ENCODE results near the gene DNAH12.
"Not testable (repeated sequence)": the region's sequence is repeated elsewhere in the genome, so short reads cannot be mapped to it uniquely, and the experiment has no call there.

Gene DNAH12

GRCh38 chr3:57370341-57370740 lies 173.8 kb downstream of the DNAH12 start:
- H4K20me1 ChIP-seq (ENCODE audit: control insufficient read depth, insufficient read depth, low read depth, low read length), result no peaks in the 10 kb centered on the region
- H3K4me1 ChIP-seq (ENCODE audit: control insufficient read depth, low read length), result no peaks in the 10 kb centered on the region
- H3K4me3 ChIP-seq (ENCODE audit: low read length), result no peak overlapping the region
- H3K36me3 ChIP-seq (ENCODE audit: control insufficient read depth, low read length), result no peaks in the 10 kb centered on the region
- no peaks in the 10 kb centered on the region for H3K9me3 ChIP-seq (ENCODE audit: control insufficient read depth, insufficient read depth, low read length)
- no peaks in the 10 kb centered on the region for H3K27me3 ChIP-seq (ENCODE audit: control insufficient read depth, low read length)
- H3F3A ChIP-seq (ENCODE audit: control insufficient read depth, insufficient read depth), result no peaks in the 10 kb centered on the region
- TF ChIP-seq, protein P1, sequence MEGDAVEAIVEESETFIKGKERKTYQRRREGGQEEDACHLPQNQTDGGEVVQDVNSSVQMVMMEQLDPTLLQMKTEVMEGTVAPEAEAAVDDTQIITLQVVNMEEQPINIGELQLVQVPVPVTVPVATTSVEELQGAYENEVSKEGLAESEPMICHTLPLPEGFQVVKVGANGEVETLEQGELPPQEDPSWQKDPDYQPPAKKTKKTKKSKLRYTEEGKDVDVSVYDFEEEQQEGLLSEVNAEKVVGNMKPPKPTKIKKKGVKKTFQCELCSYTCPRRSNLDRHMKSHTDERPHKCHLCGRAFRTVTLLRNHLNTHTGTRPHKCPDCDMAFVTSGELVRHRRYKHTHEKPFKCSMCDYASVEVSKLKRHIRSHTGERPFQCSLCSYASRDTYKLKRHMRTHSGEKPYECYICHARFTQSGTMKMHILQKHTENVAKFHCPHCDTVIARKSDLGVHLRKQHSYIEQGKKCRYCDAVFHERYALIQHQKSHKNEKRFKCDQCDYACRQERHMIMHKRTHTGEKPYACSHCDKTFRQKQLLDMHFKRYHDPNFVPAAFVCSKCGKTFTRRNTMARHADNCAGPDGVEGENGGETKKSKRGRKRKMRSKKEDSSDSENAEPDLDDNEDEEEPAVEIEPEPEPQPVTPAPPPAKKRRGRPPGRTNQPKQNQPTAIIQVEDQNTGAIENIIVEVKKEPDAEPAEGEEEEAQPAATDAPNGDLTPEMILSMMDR (IDR thresholded peaks at IDR 0.05; ENCODE audit: low read depth, low read length, poor library complexity, severe bottlenecking), result no peak
- no peak for TF ChIP-seq EZH2phosphoT487 (IDR thresholded peaks at IDR 0.05; ENCODE audit: borderline replicate concordance, low read length)
- H3K9me2 ChIP-seq (replicated peaks; ENCODE audit: control insufficient read depth, low read length), result no peaks in the 10 kb centered on the region
- no peak overlapping the region for H3K27ac ChIP-seq (ENCODE audit: low read depth, low read length)
- no peak overlapping the region for H3K4me2 ChIP-seq (ENCODE audit: low read length)
- H3K79me2 ChIP-seq (ENCODE audit: control insufficient read depth, low read length), result no peaks in the 10 kb centered on the region

DNA sequence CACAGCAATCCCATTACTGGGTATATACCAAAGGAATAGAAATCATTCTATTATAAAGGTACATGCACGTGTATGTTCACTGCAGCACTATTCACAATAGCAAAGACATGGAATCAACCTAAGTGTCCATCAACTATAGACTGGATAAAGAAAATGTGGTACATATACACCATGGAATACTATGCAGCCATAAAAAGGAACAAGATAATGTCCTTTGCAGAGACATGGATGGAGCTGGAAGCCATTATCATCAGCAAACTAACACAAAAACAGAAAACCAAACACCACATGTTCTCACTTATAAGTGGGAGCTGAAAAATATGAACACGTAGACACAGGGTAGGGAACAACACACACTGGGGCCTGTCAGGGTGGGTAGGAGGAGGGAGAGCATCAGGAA lies 179.1 kb downstream of the DNAH12 start:
- not testable (repeated sequence) for H3K9me3 ChIP-seq (ENCODE audit: control insufficient read depth, insufficient read depth, low read length); H3K4me3 ChIP-seq (ENCODE audit: low read length); H3K27ac ChIP-seq (ENCODE audit: low read depth, low read length); H3F3A ChIP-seq (ENCODE audit: control insufficient read depth, insufficient read depth); H3K4me2 ChIP-seq (ENCODE audit: low read length); H3K36me3 ChIP-seq (ENCODE audit: control insufficient read depth, low read length); H3K79me2 ChIP-seq (ENCODE audit: control insufficient read depth, low read length); H4K20me1 ChIP-seq (ENCODE audit: control insufficient read depth, insufficient read depth, low read depth, low read length); H3K27me3 ChIP-seq (ENCODE audit: control insufficient read depth, low read length); H3K4me1 ChIP-seq (ENCODE audit: control insufficient read depth, low read length); H3K9me2 ChIP-seq (replicated peaks; ENCODE audit: control insufficient read depth, low read length)

DNA sequence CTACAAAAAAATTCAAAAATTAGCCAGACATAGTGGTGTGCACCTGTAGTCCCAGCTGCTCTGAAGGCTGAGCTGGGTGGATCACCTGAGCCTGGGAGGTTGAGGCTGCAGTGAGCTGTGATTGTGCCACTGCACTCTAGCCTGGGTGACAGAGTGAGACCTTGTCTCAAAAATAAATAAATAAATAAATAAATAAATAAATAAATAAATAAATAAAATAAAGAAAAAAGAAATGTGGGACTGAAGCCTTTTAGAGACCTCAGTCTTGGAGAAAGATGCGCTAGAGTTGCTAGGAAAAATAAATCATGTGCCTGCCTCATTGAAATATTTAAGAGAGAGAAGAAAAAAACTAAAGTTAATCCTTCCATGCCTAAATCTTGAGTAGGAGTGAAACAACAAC lies 187.9 kb downstream of the DNAH12 start:
- not testable (repeated sequence) for H3F3A ChIP-seq (ENCODE audit: control insufficient read depth, insufficient read depth); H3K4me2 ChIP-seq (ENCODE audit: low read length); H3K9me2 ChIP-seq (replicated peaks; ENCODE audit: control insufficient read depth, low read length); H3K9me3 ChIP-seq (ENCODE audit: control insufficient read depth, insufficient read depth, low read length); H3K4me3 ChIP-seq (ENCODE audit: low read length); H3K79me2 ChIP-seq (ENCODE audit: control insufficient read depth, low read length); H3K27me3 ChIP-seq (ENCODE audit: control insufficient read depth, low read length); H3K36me3 ChIP-seq (ENCODE audit: control insufficient read depth, low read length); H3K4me1 ChIP-seq (ENCODE audit: control insufficient read depth, low read length); H3K27ac ChIP-seq (ENCODE audit: low read depth, low read length); H4K20me1 ChIP-seq (ENCODE audit: control insufficient read depth, insufficient read depth, low read depth, low read length)

GRCh38 chr3:57354768-57355167 lies 189.4 kb downstream of the DNAH12 start:
- Histone ChIP-seq H3K9me3 (ENCODE audit: control insufficient read depth, insufficient read depth, low read length) (no peaks in the 10 kb centered on the region), H3K27me3 (ENCODE audit: control insufficient read depth, low read length) (no peaks in the 10 kb centered on the region), H3K79me2 (ENCODE audit: control insufficient read depth, low read length) (no peaks in the 10 kb centered on the region), H4K20me1 (ENCODE audit: control insufficient read depth, insufficient read depth, low read depth, low read length) (no peaks in the 10 kb centered on the region), H3K4me2 (ENCODE audit: low read length) (no peak overlapping the region), H3K36me3 (ENCODE audit: control insufficient read depth, low read length) (no peaks in the 10 kb centered on the region), H3K27ac (ENCODE audit: low read depth, low read length) (no peak overlapping the region), H3F3A (ENCODE audit: control insufficient read depth, insufficient read depth) (no peaks in the 10 kb centered on the region), H3K9me2 (replicated peaks; ENCODE audit: control insufficient read depth, low read length) (no peaks in the 10 kb centered on the region), H3K4me3 (ENCODE audit: low read length) (no peak overlapping the region), H3K4me1 (ENCODE audit: control insufficient read depth, low read length) (no peaks in the 10 kb centered on the region)
- TF ChIP-seq, protein P1 (IDR thresholded peaks at IDR 0.05; ENCODE audit: low read depth, low read length, poor library complexity, severe bottlenecking), result no peak

Data from DOHH2 (cell line).